HCT116 (cell line): ENCODE measurements around the gene COL8A2. TPM values are rescaled to one million over a fixed set of nuclear protein-coding genes. Genes with fewer than 3 reads are reported as not detected.

ENCODE experiments used
- ATAC-seq: fragments of 200-7000 bp; cut with Tn5 transposase; 2 replicates; pipeline ENCODE4 v1.9.1; 2020; ENCODE audit warnings: mild to moderate bottlenecking, moderate library complexity
- BruUV-seq: library from RNA; stranded (reverse); fragments of 400-500 nt; replicated peaks from 2 replicates; lab custom pipeline; 2021; lab: Mats Ljungman, UMichigan
- CTCF ChIA-PET: fragments of 300-600 bp; sonication (Branson Sonifier 250); formaldehyde crosslinking; loops from one replicate; lab custom pipeline; 2021; ENCODE audit warnings: antibody characterized with exemption; lab: Charles Lee
- POLR2A ChIA-PET: fragments of 300-600, 350-600 bp; sonication (Branson Sonifier 250); formaldehyde crosslinking; loops from one replicate; lab custom pipeline; 2021; ENCODE audit warnings: antibody characterized with exemption; lab: Charles Lee
- RAD21 ChIA-PET, 2 experiments: fragments of 300-600 bp; sonication (Branson Sonifier 250); formaldehyde crosslinking; loops; one replicate each; lab custom pipeline; 2023; ENCODE audit warnings: low total read pairs in 2 of 2; ENCODE audit not compliant: uncharacterized antibody in 2 of 2, unreplicated experiment in 2 of 2, low non-redundant PET in 1 of 2; lab: Charles Lee
- DNase-seq: peaks from one replicate; pipeline ENCODE4 v3.0.0-alpha.2; 2010; ENCODE audit warnings: low read depth, low spot score
- H2AFZ ChIP-seq: fragments of 200-600 bp; shearing (Covaris generic), sonication (generic); 2 replicates; pipeline ENCODE4 v1.6.1; 2017; ENCODE audit warnings: low read depth, mixed run types, mixed read lengths, antibody characterized with exemption, low read length; ENCODE audit not compliant: poor library complexity, severe bottlenecking
- H3K27ac ChIP-seq: 2 replicates; pipeline ENCODE4 v1.5.1; 2012; ENCODE audit warnings: low read depth, low read length
- H3K27me3 ChIP-seq: fragments of 200-600 bp; sonication (generic); 2 replicates; pipeline ENCODE4 v1.6.1; 2016; ENCODE audit warnings: mixed run types, low read length, mixed read lengths; ENCODE audit not compliant: insufficient read depth
- H3K36me3 ChIP-seq, 2 experiments: fragments of 200-500 bp in 1 of 2; fragments of 200-600 bp in 1 of 2; sonication (Bioruptor generic) in 1 of 2; sonication (generic) in 1 of 2; 2 replicates each; pipeline versions ENCODE4 v1.5.1 to v1.6.1; 2014 to 2016; ENCODE audit warnings: low read length in 2 of 2, inconsistent platforms in 1 of 2, mixed read lengths in 1 of 2, mixed run types in 1 of 2; ENCODE audit not compliant: insufficient read depth in 2 of 2, control insufficient read depth in 1 of 2
- H3K4me1 ChIP-seq, 2 experiments: fragments of 200-600 bp in 1 of 2; sonication (generic) in 1 of 2; 2 replicates each; pipeline versions ENCODE4 v1.5.1 to v1.6.1; 2012 to 2017; ENCODE audit warnings: low read length in 2 of 2, inconsistent platforms in 1 of 2, mild to moderate bottlenecking in 1 of 2, mixed read lengths in 1 of 2, mixed run types in 1 of 2, moderate library complexity in 1 of 2; ENCODE audit not compliant: insufficient read depth in 2 of 2, control insufficient read depth in 1 of 2
- H3K4me2 ChIP-seq: fragments of 200-600 bp; sonication (generic); 2 replicates; pipeline ENCODE4 v1.6.1; 2017; ENCODE audit warnings: mixed run types, low read length, mixed read lengths
- H3K4me3 ChIP-seq, 2 experiments: fragments of 200-600 bp in 1 of 2; sonication (generic) in 1 of 2; replicated peaks in 1 of 2; 2 replicates each; pipeline ENCODE4 v1.5.1; 2011 to 2016; ENCODE audit warnings: low read length in 2 of 2, control low read depth in 1 of 2, low read depth in 1 of 2, mild to moderate bottlenecking in 1 of 2, mixed read lengths in 1 of 2, mixed run types in 1 of 2
- H3K79me2 ChIP-seq: fragments of 200-600 bp; sonication (generic); 2 replicates; pipeline ENCODE4 v1.6.1; 2017; ENCODE audit warnings: mild to moderate bottlenecking, mixed run types, low read length, moderate library complexity, mixed read lengths; ENCODE audit not compliant: insufficient read depth
- H3K9ac ChIP-seq: fragments of 200-600 bp; sonication (generic); 2 replicates; pipeline ENCODE4 v1.6.1; 2016; ENCODE audit warnings: low read length, mixed read lengths
- H3K9me2 ChIP-seq: fragments of 200-600 bp; sonication (generic), shearing (Covaris generic); 2 replicates; pipeline ENCODE4 v1.6.1; 2017; ENCODE audit warnings: mixed run types, mild to moderate bottlenecking, moderate library complexity; ENCODE audit not compliant: insufficient read depth
- H3K9me3 ChIP-seq, 2 experiments: fragments of 200-500 bp in 1 of 2; fragments of 200-600 bp in 1 of 2; sonication (Bioruptor generic) in 1 of 2; sonication (generic) in 1 of 2; 2 replicates each; pipeline ENCODE4 v1.6.1; 2014 to 2017; ENCODE audit warnings: low read length in 2 of 2, mixed read lengths in 2 of 2, inconsistent platforms in 1 of 2, low read depth in 1 of 2, mild to moderate bottlenecking in 1 of 2, mixed run types in 1 of 2, moderate library complexity in 1 of 2; ENCODE audit not compliant: control insufficient read depth in 1 of 2, insufficient read depth in 1 of 2
- H4K20me1 ChIP-seq: fragments of 200-600 bp; sonication (generic), shearing (Covaris generic); 2 replicates; pipeline ENCODE4 v1.6.1; 2017; ENCODE audit warnings: mixed run types, mild to moderate bottlenecking, moderate library complexity; ENCODE audit not compliant: insufficient read depth
- CBX3 ChIP-seq: IDR thresholded peaks from 2 replicates; pipeline ENCODE4 v1.6.1; 2012; ENCODE audit warnings: low read depth
- ELF1 ChIP-seq: IDR thresholded peaks from 2 replicates; pipeline ENCODE4 v1.6.1; 2012; ENCODE audit warnings: low read depth, borderline replicate concordance
- EZH2 ChIP-seq: fragments of 200-600 bp; sonication (generic); IDR thresholded peaks from 2 replicates; pipeline ENCODE4 v1.6.1; 2017; ENCODE audit warnings: antibody characterized with exemption, mixed run types
- EZH2phosphoT487 ChIP-seq: fragments of 200-600 bp; IDR thresholded peaks from 2 replicates; pipeline ENCODE4 v1.6.1; 2018; ENCODE audit warnings: antibody characterized with exemption, borderline replicate concordance
- FOSL1 ChIP-seq: IDR thresholded peaks from 2 replicates; pipeline ENCODE4 v1.6.1; 2012; ENCODE audit warnings: low read depth
- JUND ChIP-seq: IDR thresholded peaks from 2 replicates; pipeline ENCODE4 v1.6.1; 2012
- MAX ChIP-seq: IDR thresholded peaks from 2 replicates; pipeline ENCODE4 v1.6.1; 2012
- POLR2A ChIP-seq: IDR thresholded peaks from 2 replicates; pipeline ENCODE4 v1.7.0; 2011; ENCODE audit warnings: borderline replicate concordance; ENCODE audit not compliant: insufficient read depth, insufficient read length; ENCODE audit errors: extremely low read depth
- POLR2AphosphoS5 ChIP-seq: IDR thresholded peaks from 2 replicates; pipeline ENCODE4 v1.6.1; 2011; ENCODE audit warnings: mild to moderate bottlenecking, low read depth, low read length, moderate library complexity
- RAD21 ChIP-seq: IDR thresholded peaks from 2 replicates; pipeline ENCODE4 v1.6.1; 2012; ENCODE audit warnings: low read depth, mild to moderate bottlenecking
- SIN3A ChIP-seq: IDR thresholded peaks from 2 replicates; pipeline ENCODE4 v1.6.1; 2012; ENCODE audit warnings: low read depth
- SP1 ChIP-seq: IDR thresholded peaks from 2 replicates; pipeline ENCODE4 v1.6.1; 2012; ENCODE audit warnings: low read depth
- TCF7L2 ChIP-seq: IDR thresholded peaks from 2 replicates; pipeline ENCODE4 v1.7.0; 2011; ENCODE audit warnings: borderline replicate concordance, inconsistent platforms; ENCODE audit not compliant: insufficient read depth, insufficient read length; ENCODE audit errors: extremely low read depth
- YY1 ChIP-seq: IDR thresholded peaks from 2 replicates; pipeline ENCODE4 v1.6.1; 2011; ENCODE audit warnings: low read length, low read depth, moderate library complexity, mild to moderate bottlenecking; ENCODE audit not compliant: insufficient replicate concordance; ENCODE audit errors: extremely low read depth
- ZBTB33 ChIP-seq: IDR thresholded peaks from 2 replicates; pipeline ENCODE4 v1.6.1; 2011; ENCODE audit warnings: mild to moderate bottlenecking, low read length, moderate library complexity; ENCODE audit not compliant: insufficient replicate concordance; ENCODE audit errors: extremely low read depth
- ZNF274 ChIP-seq: fragments of 200-500 bp; sonication (Bioruptor generic); IDR thresholded peaks from 2 replicates; pipeline ENCODE4 v1.6.1; 2014; ENCODE audit warnings: mild to moderate bottlenecking, low read depth, low read length, inconsistent platforms
- intact Hi-C: fragments of 100-400 bp; cut with micrococcal nuclease; formaldehyde crosslinking; loops from 2 replicates; pipeline ENCODE4 v1.10.0; 2022
- total RNA-seq: library from RNA; stranded (reverse); gene quantifications from one replicate; pipeline ENCODE4 v1.2.1, GENCODE V29; 2021; ENCODE audit not compliant: unreplicated experiment

Gene COL8A2
- total RNA-seq, 1 experiment from 2014 or later: 0.05 TPM

DNA sequence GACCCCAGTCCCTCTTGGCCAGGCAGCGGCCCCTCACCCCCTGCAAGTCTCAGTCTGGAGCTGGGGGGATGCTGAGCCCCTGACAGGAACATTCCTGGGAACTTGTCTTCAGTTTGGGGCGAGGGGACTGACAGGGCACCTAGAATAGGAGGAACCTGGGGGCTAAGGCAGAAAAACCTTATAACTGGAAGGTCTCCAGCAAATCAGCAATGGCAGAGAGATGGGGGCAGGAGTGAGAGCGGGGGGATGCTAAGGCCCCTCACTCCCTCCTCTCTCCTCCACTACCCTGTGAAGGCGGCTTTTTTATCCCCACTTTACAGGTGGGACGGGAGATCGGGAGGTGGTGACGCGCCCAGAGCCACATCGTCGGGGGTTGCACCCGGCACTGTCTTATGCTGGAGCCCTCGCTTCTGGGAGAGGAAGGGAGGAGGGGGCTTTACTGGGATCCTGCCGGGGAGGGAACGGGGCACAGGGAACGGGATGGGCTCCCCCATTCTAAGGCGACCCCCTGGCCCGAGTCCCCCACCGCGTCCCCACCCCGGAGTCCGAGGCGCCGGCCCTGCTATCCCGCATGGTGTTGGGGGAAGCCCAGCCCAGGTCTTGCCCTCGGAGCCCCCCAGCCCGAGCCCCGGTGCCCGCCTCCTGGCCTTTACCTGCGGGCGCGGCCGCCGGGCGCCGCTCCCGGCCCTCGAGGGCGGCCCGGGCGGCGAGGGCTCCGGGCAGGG lies 456 bp downstream of the COL8A2 start:
- Histone ChIP-seq H3K9ac (no peak overlapping the region), H3K27me3 (no peaks in the 10 kb centered on the region), H3K9me2 (no peaks in the 10 kb centered on the region), H3K36me3 (no peaks in the 10 kb centered on the region), H3K4me2 (no peak overlapping the region), H3K4me1 (no peaks in the 10 kb centered on the region), H4K20me1 (no peaks in the 10 kb centered on the region), H3K79me2 (no peaks in the 10 kb centered on the region), H3K4me3 (no peak overlapping the region), H2AFZ (no peak overlapping the region), H3K27ac (no peak overlapping the region), H3K9me3 (no peaks in the 10 kb centered on the region)
- POLR2A ChIA-PET: no interaction called here
- TF ChIP-seq SP1: no peak
- TF ChIP-seq TCF7L2: no peak
- no peak for TF ChIP-seq POLR2AphosphoS5
- no peak for TF ChIP-seq YY1
- no peak for TF ChIP-seq RAD21
- no peak for TF ChIP-seq JUND
- TF ChIP-seq FOSL1: no peak
- RAD21 ChIA-PET: no interaction called here
- ATAC-seq (no peak), DNase-seq (no peak)
- CTCF ChIA-PET: no interaction called here
- intact Hi-C loops: no loop called here
- BruUV-seq: no TSS peak

DNA sequence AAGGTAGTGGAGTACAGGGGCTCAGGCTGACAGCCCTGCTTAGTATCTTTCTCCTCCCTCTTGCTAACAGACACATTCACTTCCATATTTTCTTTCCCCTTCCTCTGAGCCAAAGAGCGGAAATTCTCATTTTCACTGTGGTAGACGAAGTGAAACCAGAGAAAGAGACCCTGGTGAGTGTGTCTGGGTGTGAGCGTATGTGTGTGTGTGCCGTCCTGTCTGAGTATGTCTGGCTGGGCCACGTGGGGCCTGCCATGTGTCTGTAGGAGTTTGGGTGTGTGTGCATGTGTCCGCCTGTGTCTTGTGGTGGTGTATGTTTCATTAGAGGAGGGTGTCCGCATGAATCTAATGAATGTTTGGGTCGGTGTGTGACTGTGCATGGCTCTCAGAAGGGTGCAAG lies 1.7 kb downstream of the COL8A2 start:
- no peak overlapping the region for H3K4me2 ChIP-seq
- H3K79me2 ChIP-seq: no peaks in the 10 kb centered on the region
- H3K9ac ChIP-seq: no peak overlapping the region
- no peak for ATAC-seq
- POLR2A ChIA-PET: no interaction called here
- no peak overlapping the region for H3K4me3 ChIP-seq
- H3K27me3 ChIP-seq: no peaks in the 10 kb centered on the region
- CTCF ChIA-PET: no interaction called here
- intact Hi-C loops: no loop called here
- RAD21 ChIA-PET: no interaction called here
- no peak overlapping the region for H3K27ac ChIP-seq
- no peaks in the 10 kb centered on the region for H3K9me3 ChIP-seq
- H3K4me1 ChIP-seq: no peaks in the 10 kb centered on the region
- H3K36me3 ChIP-seq: no peaks in the 10 kb centered on the region
- BruUV-seq: no TSS peak
- no peaks in the 10 kb centered on the region for H3K9me2 ChIP-seq
- no peak for DNase-seq
- H4K20me1 ChIP-seq: no peaks in the 10 kb centered on the region
- no peak overlapping the region for H2AFZ ChIP-seq
- TF ChIP-seq JUND (no peak), ELF1 (no peak), EZH2phosphoT487 (no peak), YY1 (no peak), CBX3 (no peak), POLR2A (no peak), MAX (no peak), EZH2 (no peak), TCF7L2 (no peak), ZBTB33 (no peak), SP1 (no peak), ZNF274 (no peak), SIN3A (no peak)
